Measurements from ENCODE around the gene TTC28. TPM values are rescaled to one million over a fixed set of nuclear protein-coding genes. Genes with fewer than 3 reads are reported as not detected.
A peak's percentile ranks its signal among the peaks of the same experiment; 100 is the strongest.

Gene TTC28
- total RNA-seq, 1 donor from 2014 or later = 24.5 TPM

GRCh38 chr22:27996981-27997380 lies 682.7 kb downstream of the TTC28 start:
- H3K27me3 ChIP-seq = no peaks in the 10 kb centered on the region
- no peak for DNase-seq (ENCODE audit: low spot score in 2 of 2)
- H3K4me1 ChIP-seq = no peaks in the 10 kb centered on the region
- TF ChIP-seq CTCF (IDR thresholded peaks at IDR 0.05) = no peak
- H3K4me3 ChIP-seq = no peak overlapping the region
- H3K9me3 ChIP-seq = no peaks in the 10 kb centered on the region
- H3K36me3 ChIP-seq = peaks cover 20 to 68% of the 10 kb centered on the region in 2 donors
- intact Hi-C loops (cut with DNase I) = no loop called here
- no peak overlapping the region for H3K27ac ChIP-seq

- Histone ChIP-seq H3K27me3 (no peaks in the 10 kb centered on the region), H3K36me3 (peaks cover 20 to 67% of the 10 kb centered on the region in 2 donors), H3K27ac (no peak overlapping the region), H3K4me1 (no peaks in the 10 kb centered on the region), H3K9me3 (no peaks in the 10 kb centered on the region), H3K4me3 (no peak overlapping the region)
- DNase-seq (ENCODE audit: low spot score in 2 of 2) = no peak
- TF ChIP-seq CTCF (IDR thresholded peaks at IDR 0.05) = no peak
- intact Hi-C loops (cut with DNase I) = no loop called here
These were observed 683.1 kb downstream of the TTC28 start for GRCh38 chr22:27996529-27996925.

GRCh38 chr22:27995801-27996528 lies 683.7 kb downstream of the TTC28 start:
- H3K27ac ChIP-seq = no peak overlapping the region
- TF ChIP-seq CTCF (IDR thresholded peaks at IDR 0.05) = no peak
- DNase-seq (ENCODE audit: low spot score in 2 of 2) = no peak

GRCh38 chr22:27994481-27995331 lies 684.9 kb downstream of the TTC28 start:
- no peak for TF ChIP-seq CTCF (IDR thresholded peaks at IDR 0.05)
- Histone ChIP-seq H3K9me3 (no peaks in the 10 kb centered on the region), H3K27me3 (no peaks in the 10 kb centered on the region), H3K4me1 (peaks cover 0 to 3% of the 10 kb centered on the region in 2 donors), H3K36me3 (peaks cover 20 to 57% of the 10 kb centered on the region in 2 donors), H3K27ac (no peak overlapping the region), H3K4me3 (no peak overlapping the region)
- DNase-seq (ENCODE audit: low spot score in 2 of 2) = peak in 1 of 2 donors; percentile 55
- intact Hi-C loops (cut with DNase I) = loop anchor here (5.0 kb wide), 1 partner anchor 77 kb away; the partner anchor contains the start of gene PITPNB

More at GRCh38 chr22:27995801-27996528, 683.7 kb downstream of the TTC28 start:
- H3K27me3 ChIP-seq = no peaks in the 10 kb centered on the region
- H3K9me3 ChIP-seq = no peaks in the 10 kb centered on the region
- no peak overlapping the region for H3K4me3 ChIP-seq
- peaks cover 0 to 3% of the 10 kb centered on the region in 2 donors for H3K4me1 ChIP-seq
- peaks cover 20 to 61% of the 10 kb centered on the region in 2 donors for H3K36me3 ChIP-seq
- intact Hi-C loops (cut with DNase I) = no loop called here

GRCh38 chr22:27993774-27994350 lies 685.8 kb downstream of the TTC28 start:
- no peak overlapping the region for H3K27ac ChIP-seq
- H3K4me1 ChIP-seq = peaks cover 0 to 3% of the 10 kb centered on the region in 2 donors
- intact Hi-C loops (cut with DNase I) = loop anchor here (5.0 kb wide), 1 partner anchor 77 kb away; the partner anchor contains the start of gene PITPNB
- H3K36me3 ChIP-seq = peaks cover 20 to 53% of the 10 kb centered on the region in 2 donors
- no peak overlapping the region for H3K4me3 ChIP-seq
- H3K27me3 ChIP-seq = no peaks in the 10 kb centered on the region
- TF ChIP-seq CTCF (IDR thresholded peaks at IDR 0.05) = no peak
- H3K9me3 ChIP-seq = no peaks in the 10 kb centered on the region
- DNase-seq (ENCODE audit: low spot score in 2 of 2) = peak in 1 of 2 donors; percentile 33
